ENCODE measurements around the gene NPR1.

DNA sequence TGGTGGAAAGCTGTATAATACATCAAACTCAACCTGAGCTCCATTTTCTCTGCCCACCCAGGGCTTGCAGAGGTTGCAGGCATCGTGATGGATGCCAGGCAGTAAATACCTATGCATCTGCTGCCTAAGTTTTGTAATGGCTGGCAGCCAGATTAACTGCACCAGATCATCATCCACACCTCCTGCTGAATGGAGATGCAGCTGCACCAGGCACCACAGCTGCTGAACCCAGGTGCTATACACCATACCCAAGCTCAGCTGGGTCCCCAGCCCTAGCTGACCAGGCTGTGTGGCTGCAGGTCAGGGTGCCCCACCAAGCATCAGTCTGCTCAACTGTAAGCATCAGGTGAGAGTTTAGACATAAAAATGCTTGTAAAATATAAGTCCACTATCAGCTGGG lies 26.7 kb upstream of the NPR1 start:
- TF ChIP-seq, protein P1, sequence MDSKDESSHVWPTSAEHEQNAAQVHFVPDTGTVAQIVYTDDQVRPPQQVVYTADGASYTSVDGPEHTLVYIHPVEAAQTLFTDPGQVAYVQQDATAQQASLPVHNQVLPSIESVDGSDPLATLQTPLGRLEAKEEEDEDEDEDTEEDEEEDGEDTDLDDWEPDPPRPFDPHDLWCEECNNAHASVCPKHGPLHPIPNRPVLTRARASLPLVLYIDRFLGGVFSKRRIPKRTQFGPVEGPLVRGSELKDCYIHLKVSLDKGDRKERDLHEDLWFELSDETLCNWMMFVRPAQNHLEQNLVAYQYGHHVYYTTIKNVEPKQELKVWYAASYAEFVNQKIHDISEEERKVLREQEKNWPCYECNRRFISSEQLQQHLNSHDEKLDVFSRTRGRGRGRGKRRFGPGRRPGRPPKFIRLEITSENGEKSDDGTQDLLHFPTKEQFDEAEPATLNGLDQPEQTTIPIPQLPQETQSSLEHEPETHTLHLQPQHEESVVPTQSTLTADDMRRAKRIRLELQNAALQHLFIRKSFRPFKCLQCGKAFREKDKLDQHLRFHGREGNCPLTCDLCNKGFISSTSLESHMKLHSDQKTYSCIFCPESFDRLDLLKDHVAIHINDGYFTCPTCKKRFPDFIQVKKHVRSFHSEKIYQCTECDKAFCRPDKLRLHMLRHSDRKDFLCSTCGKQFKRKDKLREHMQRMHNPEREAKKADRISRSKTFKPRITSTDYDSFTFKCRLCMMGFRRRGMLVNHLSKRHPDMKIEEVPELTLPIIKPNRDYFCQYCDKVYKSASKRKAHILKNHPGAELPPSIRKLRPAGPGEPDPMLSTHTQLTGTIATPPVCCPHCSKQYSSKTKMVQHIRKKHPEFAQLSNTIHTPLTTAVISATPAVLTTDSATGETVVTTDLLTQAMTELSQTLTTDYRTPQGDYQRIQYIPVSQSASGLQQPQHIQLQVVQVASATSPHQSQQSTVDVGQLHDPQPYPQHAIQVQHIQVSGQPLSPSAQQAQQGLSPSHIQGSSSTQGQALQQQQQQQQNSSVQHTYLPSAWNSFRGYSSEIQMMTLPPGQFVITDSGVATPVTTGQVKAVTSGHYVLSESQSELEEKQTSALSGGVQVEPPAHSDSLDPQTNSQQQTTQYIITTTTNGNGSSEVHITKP (tag by site-specific recombination; IDR thresholded peaks at IDR 0.05), result no peak
- TF ChIP-seq, protein P2, sequence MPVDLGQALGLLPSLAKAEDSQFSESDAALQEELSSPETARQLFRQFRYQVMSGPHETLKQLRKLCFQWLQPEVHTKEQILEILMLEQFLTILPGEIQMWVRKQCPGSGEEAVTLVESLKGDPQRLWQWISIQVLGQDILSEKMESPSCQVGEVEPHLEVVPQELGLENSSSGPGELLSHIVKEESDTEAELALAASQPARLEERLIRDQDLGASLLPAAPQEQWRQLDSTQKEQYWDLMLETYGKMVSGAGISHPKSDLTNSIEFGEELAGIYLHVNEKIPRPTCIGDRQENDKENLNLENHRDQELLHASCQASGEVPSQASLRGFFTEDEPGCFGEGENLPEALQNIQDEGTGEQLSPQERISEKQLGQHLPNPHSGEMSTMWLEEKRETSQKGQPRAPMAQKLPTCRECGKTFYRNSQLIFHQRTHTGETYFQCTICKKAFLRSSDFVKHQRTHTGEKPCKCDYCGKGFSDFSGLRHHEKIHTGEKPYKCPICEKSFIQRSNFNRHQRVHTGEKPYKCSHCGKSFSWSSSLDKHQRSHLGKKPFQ (tag by site-specific recombination; IDR thresholded peaks at IDR 0.05), result no peak
- TF ChIP-seq, protein P3, sequence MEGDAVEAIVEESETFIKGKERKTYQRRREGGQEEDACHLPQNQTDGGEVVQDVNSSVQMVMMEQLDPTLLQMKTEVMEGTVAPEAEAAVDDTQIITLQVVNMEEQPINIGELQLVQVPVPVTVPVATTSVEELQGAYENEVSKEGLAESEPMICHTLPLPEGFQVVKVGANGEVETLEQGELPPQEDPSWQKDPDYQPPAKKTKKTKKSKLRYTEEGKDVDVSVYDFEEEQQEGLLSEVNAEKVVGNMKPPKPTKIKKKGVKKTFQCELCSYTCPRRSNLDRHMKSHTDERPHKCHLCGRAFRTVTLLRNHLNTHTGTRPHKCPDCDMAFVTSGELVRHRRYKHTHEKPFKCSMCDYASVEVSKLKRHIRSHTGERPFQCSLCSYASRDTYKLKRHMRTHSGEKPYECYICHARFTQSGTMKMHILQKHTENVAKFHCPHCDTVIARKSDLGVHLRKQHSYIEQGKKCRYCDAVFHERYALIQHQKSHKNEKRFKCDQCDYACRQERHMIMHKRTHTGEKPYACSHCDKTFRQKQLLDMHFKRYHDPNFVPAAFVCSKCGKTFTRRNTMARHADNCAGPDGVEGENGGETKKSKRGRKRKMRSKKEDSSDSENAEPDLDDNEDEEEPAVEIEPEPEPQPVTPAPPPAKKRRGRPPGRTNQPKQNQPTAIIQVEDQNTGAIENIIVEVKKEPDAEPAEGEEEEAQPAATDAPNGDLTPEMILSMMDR (tag by site-specific recombination; IDR thresholded peaks at IDR 0.05), result no peak
- no peak for TF ChIP-seq ZNF175 (tag by site-specific recombination; IDR thresholded peaks at IDR 0.05)
- TF ChIP-seq, protein P4, sequence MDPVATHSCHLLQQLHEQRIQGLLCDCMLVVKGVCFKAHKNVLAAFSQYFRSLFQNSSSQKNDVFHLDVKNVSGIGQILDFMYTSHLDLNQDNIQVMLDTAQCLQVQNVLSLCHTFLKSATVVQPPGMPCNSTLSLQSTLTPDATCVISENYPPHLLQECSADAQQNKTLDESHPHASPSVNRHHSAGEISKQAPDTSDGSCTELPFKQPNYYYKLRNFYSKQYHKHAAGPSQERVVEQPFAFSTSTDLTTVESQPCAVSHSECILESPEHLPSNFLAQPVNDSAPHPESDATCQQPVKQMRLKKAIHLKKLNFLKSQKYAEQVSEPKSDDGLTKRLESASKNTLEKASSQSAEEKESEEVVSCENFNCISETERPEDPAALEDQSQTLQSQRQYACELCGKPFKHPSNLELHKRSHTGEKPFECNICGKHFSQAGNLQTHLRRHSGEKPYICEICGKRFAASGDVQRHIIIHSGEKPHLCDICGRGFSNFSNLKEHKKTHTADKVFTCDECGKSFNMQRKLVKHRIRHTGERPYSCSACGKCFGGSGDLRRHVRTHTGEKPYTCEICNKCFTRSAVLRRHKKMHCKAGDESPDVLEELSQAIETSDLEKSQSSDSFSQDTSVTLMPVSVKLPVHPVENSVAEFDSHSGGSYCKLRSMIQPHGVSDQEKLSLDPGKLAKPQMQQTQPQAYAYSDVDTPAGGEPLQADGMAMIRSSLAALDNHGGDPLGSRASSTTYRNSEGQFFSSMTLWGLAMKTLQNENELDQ (tag by site-specific recombination; IDR thresholded peaks at IDR 0.05; ENCODE audit: low read depth), result no peak
- TF ChIP-seq ZNF76 (tag by site-specific recombination; IDR thresholded peaks at IDR 0.05; ENCODE audit: borderline replicate concordance, low read depth), result no peak
- no peak for TF ChIP-seq ZNF610 (tag by site-specific recombination; IDR thresholded peaks at IDR 0.05; ENCODE audit: borderline replicate concordance)
- TF ChIP-seq, protein P5, sequence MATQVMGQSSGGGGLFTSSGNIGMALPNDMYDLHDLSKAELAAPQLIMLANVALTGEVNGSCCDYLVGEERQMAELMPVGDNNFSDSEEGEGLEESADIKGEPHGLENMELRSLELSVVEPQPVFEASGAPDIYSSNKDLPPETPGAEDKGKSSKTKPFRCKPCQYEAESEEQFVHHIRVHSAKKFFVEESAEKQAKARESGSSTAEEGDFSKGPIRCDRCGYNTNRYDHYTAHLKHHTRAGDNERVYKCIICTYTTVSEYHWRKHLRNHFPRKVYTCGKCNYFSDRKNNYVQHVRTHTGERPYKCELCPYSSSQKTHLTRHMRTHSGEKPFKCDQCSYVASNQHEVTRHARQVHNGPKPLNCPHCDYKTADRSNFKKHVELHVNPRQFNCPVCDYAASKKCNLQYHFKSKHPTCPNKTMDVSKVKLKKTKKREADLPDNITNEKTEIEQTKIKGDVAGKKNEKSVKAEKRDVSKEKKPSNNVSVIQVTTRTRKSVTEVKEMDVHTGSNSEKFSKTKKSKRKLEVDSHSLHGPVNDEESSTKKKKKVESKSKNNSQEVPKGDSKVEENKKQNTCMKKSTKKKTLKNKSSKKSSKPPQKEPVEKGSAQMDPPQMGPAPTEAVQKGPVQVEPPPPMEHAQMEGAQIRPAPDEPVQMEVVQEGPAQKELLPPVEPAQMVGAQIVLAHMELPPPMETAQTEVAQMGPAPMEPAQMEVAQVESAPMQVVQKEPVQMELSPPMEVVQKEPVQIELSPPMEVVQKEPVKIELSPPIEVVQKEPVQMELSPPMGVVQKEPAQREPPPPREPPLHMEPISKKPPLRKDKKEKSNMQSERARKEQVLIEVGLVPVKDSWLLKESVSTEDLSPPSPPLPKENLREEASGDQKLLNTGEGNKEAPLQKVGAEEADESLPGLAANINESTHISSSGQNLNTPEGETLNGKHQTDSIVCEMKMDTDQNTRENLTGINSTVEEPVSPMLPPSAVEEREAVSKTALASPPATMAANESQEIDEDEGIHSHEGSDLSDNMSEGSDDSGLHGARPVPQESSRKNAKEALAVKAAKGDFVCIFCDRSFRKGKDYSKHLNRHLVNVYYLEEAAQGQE (tag by site-specific recombination; IDR thresholded peaks at IDR 0.05), result no peak
- TF ChIP-seq, protein P6, sequence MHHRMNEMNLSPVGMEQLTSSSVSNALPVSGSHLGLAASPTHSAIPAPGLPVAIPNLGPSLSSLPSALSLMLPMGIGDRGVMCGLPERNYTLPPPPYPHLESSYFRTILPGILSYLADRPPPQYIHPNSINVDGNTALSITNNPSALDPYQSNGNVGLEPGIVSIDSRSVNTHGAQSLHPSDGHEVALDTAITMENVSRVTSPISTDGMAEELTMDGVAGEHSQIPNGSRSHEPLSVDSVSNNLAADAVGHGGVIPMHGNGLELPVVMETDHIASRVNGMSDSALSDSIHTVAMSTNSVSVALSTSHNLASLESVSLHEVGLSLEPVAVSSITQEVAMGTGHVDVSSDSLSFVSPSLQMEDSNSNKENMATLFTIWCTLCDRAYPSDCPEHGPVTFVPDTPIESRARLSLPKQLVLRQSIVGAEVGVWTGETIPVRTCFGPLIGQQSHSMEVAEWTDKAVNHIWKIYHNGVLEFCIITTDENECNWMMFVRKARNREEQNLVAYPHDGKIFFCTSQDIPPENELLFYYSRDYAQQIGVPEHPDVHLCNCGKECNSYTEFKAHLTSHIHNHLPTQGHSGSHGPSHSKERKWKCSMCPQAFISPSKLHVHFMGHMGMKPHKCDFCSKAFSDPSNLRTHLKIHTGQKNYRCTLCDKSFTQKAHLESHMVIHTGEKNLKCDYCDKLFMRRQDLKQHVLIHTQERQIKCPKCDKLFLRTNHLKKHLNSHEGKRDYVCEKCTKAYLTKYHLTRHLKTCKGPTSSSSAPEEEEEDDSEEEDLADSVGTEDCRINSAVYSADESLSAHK (tag by site-specific recombination; IDR thresholded peaks at IDR 0.05), result no peak
- TF ChIP-seq MEIS1 (CRISPR knock-in tag; IDR thresholded peaks at IDR 0.05; ENCODE audit: borderline replicate concordance), result no peak
- TF ChIP-seq ZNF221 (tag by site-specific recombination; IDR thresholded peaks at IDR 0.05; ENCODE audit: borderline replicate concordance), result no peak
- TF ChIP-seq, protein P7, sequence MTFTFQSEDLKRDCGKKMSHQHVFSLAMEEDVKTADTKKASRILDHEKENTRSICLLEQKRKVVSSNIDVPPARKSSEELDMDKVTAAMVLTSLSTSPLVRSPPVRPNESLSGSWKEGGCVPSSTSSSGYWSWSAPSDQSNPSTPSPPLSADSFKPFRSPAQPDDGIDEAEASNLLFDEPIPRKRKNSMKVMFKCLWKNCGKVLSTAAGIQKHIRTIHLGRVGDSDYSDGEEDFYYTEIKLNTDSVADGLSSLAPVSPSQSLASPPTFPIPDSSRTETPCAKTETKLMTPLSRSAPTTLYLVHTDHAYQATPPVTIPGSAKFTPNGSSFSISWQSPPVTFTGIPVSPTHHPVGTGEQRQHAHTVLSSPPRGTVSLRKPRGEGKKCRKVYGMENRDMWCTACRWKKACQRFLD (tag by site-specific recombination; IDR thresholded peaks at IDR 0.05), result no peak
- no peak for TF ChIP-seq ZNF274 (IDR thresholded peaks at IDR 0.05; ENCODE audit: low read length)
- TF ChIP-seq ZNF274 (tag by site-specific recombination; IDR thresholded peaks at IDR 0.05; ENCODE audit: borderline replicate concordance), result no peak

Measured in HEK293 (cell line).